T follicular helper cell (primary cell): ENCODE results near the gene C10orf90.

Experiments
- DNase-seq: peaks from one replicate; pipeline ENCODE4 v3.0.0-alpha.2; 2020; ENCODE audit warnings: low read depth

C10orf90 gene

DNA sequence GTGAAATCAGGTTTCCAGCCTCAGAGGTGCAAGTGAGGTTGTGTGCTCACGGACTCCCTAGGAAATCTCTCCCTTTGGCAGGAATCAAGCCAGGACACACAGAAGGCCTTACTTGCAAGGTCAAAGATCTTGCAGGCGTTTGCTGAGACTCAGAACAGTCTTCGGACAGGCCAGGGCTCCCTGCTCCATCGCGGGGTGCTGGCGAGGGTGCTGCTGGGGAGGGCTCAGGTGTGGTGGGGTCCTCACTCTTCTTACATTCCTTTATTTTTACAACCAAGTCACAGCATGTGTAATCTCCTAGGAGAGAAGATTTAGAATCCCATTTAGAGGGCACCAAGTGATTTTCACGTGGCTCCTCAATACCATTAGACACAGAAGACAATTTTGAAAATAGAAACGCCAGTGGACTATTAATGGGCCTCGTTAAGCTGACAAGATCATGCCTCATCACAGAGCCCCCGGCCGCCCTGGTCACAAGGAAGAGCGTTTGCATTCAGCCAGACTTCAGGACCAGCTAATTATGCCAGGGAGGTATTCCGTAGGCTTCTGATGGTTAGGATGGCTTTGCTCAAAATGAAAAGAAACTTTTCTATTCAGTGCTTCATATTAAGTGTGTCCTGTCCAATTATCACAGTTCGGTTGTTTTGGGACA lies 209.1 kb downstream of the C10orf90 start:
- DNase-seq, result no peak

DNA sequence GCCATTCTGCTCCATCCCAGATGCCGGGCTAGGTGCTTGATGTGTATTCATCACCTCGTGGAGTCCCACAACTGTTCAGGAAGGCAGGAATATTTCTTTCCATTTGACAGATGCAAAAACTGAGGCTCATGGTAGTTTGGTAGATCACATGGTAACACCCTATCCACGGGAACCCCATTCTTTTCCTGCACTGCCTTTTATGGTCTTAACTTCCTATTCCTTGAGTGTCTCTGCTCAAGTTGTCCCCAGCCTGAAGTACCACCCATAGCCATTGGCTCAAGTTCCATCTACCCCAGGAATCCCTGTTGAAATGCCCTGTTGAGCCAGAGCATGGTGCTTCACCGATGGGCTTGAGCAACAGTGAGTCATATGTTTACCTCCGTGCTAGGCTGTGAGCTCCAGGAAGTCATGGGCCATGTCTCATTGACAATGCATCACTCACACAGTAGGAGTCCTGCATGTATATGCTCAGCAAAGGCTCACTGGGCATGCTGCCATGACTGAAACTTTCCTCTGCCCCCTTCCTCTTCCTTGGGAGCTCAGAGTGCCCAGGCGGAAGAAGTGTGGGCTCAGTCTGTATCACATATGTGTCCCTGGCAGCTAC lies 210.5 kb downstream of the C10orf90 start:
- no peak for DNase-seq

GRCh38 chr10:126459032-126459831 lies 211.3 kb downstream of the C10orf90 start:
- DNase-seq, result no peak

- no peak for DNase-seq
Observed at GRCh38 chr10:126458466-126458865, 212.0 kb downstream of the C10orf90 start.

DNA sequence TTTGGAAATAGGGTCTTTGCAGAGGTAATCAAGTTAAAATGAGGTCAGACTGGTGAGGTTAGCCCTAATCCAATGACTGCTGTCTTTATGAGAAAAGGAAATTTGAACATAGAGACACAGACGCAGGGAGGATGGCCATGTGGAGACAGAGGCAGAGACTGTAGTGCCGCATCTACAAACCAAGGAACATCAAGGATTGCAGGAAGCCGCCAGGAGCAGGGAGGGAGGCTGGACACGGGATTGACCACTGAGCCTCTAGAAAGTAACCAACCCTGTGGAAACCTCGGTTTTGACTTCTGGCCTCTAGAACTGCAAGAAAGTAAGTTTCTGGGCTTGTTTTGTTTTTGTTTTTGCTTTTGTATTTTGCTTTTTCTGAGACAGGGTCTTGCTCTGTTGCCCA lies 213.9 kb downstream of the C10orf90 start:
- DNase-seq, result no peak

DNA sequence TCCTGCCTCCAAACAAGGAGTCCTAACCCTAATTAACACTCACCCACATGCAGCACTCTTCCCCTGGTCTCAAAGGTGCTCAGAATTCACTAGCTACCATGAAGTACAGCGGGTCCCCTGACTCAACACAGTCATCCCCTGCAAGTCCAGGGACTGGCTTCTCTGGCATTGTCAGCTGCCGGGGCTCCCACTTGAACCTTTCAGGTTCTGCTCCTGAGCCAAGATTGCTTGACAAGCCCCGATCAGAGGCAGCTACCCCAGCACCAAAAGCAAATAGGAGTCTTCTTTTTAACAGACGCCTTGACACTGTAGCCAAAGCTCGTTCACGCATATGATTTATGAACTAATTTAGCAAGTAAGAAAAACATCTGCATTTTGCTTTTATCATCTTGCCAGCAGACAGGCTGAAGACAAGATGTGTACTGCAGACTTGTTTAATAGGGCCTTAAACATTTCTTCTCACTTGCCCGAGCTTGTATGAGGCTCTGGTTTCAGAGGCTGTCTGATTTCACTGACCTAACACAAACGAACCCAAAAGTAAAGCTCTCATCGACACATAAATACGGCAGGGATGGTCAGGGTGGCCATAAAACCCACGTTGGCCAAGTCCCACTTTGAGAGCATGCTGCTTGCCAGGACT lies 214.6 kb downstream of the C10orf90 start:
- no peak for DNase-seq

DNA sequence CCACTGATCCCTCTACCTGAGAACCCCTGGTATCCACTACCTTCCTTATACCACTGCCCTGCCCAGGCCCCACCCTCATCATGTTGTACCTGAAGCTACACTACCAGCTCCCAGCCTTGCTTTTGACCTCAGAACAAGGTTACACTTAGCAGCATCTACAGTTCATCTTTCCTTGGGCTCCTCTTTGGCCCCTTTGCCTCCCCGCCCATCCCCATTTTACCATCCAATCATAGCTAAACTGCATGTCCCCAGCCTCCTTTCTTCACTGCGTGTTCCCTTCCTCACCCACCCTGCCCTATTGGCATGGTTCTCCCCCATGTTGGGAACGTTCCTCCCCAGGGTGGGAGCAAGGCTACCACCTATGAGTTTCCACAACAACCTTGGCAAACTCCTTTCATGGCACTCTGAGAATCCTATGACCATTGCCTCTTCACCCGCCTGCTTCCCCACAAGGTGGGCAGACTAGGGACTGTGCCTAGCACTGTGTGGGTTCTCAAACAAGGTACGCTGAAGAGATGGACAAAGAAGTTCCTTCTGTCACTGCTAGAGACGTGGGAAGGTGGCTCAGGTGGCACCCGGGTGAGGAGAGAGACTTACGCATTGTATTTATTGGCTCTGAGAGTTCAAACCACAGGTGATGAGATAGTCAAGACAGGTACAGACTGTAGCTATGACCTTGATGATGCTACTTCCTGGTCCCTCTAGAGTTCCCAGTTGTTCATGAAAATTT lies 215.3 kb downstream of the C10orf90 start:
- no peak for DNase-seq

GRCh38 chr10:126454045-126454751 lies 216.3 kb downstream of the C10orf90 start:
- no peak for DNase-seq

- no peak for DNase-seq
Observed at GRCh38 chr10:126452245-126452644, 218.2 kb downstream of the C10orf90 start.

- DNase-seq, result no peak
Observed at GRCh38 chr10:126448091-126448490, 222.4 kb downstream of the C10orf90 start.

GRCh38 chr10:126439942-126440341 lies 230.6 kb downstream of the C10orf90 start:
- DNase-seq, result no peak

DNA sequence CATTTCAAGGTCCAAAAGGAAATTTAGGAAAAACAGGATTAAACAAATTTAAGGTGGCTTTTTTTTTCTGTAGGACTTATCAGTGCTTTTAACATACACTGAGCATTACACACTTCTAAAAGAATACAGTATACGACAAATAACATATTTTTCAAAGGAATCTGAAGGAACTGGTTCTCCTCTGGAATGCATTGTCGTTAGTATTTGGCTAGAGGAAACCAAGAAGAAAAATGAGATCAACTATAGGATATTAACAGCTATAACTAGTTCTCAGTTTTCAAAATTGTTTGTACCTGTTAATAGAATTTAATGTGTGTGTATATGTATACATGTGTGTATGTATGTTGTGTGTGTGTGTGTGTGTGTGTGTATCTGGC lies 232.1 kb downstream of the C10orf90 start:
- DNase-seq, result no peak

- DNase-seq, result no peak
Observed at GRCh38 chr10:126437635-126438406, 232.7 kb downstream of the C10orf90 start.

DNA sequence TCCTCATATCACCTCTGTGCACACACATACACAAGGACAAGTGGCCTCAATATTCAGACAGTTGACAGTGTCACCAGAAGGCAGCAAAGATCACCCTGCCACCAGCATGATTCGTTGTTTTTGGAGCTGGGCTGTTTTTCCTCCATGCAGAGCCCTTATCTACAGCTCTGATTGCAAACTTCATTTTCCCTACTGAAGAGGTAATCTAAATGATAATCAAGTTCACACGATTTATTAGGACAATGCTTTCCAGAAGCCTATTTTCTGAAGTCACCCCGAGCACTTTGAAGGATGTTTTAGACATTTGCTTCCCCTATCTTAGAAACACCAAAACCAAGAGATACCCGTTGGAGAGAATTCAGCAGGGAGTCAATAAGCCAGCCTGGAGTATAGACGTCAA lies 236.3 kb downstream of the C10orf90 start:
- DNase-seq, result no peak

GRCh38 chr10:126433351-126433750 lies 237.1 kb downstream of the C10orf90 start:
- no peak for DNase-seq

DNA sequence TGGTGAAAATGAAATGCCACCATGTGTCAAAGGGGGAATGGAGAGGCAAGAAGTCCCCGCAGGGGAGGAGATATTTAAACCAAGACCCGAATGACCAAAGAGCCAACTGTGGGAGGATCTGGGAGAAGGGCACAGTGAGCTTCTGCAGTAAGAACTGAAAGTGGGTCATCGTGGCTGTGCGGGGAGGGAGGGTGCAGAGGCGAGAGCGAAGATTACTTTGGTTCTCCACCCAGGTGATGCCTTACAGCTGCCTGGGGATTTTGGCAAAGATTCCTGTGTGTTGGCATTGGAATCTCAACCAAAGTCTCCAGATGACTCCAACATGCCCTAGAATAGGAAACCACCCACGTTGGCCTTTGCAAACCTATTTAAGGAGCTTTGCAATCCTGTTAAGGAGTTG lies 238.0 kb downstream of the C10orf90 start:
- DNase-seq, result no peak

- DNase-seq, result no peak
Observed at GRCh38 chr10:126431816-126432215, 238.7 kb downstream of the C10orf90 start.

GRCh38 chr10:126430512-126430911 lies 240.0 kb downstream of the C10orf90 start:
- no peak for DNase-seq

- no peak for DNase-seq
Observed at GRCh38 chr10:126429275-126429674, 241.2 kb downstream of the C10orf90 start.

- DNase-seq, result no peak
Observed at GRCh38 chr10:126425489-126426065, 244.9 kb downstream of the C10orf90 start.
